T-cell (primary cell): ENCODE data around the gene SCGN. TPM values are rescaled to one million over a fixed set of nuclear protein-coding genes. Genes with fewer than 3 reads are reported as not detected.

Source experiments
- ATAC-seq, 4 experiments: fragments of 200-7000 bp in 3 of 4; fragments of 150-1000 bp in 1 of 4; cut with Tn5 transposase; replicated peaks in 1 of 4; 1 replicate in 3 of 4; 2 replicates in 1 of 4; pipeline ENCODE4 v1.10.0; 2021; ENCODE audit warnings: moderate library complexity in 3 of 4, mild to moderate bottlenecking in 2 of 4, moderate number of reproducible peaks in 1 of 4
- CTCF ChIA-PET, 2 donors: fragments of 300-600 bp; sonication (Branson Sonifier 250); formaldehyde crosslinking; loops; one replicate each; lab custom pipeline; 2022; ENCODE audit warnings: antibody characterized with exemption in 2 of 2; lab: Charles Lee
- POLR2A ChIA-PET, 2 donors: fragments of 300-600 bp; sonication (Branson Sonifier 250); formaldehyde crosslinking; loops; one replicate each; lab custom pipeline; 2022; ENCODE audit warnings: antibody characterized with exemption in 2 of 2; lab: Charles Lee
- DNase-seq, 35 experiments: peaks; one replicate each; pipeline versions ENCODE4 v3.0.0 to v3.0.0-alpha.2; 2013 to 2023
- H3K27ac ChIP-seq: one replicate; pipeline ENCODE4 v1.5.1; 2013; ENCODE audit warnings: low read length
- H3K27me3 ChIP-seq, 2 experiments: replicated peaks in 1 of 2; 1 replicate in 1 of 2; 2 replicates in 1 of 2; pipeline versions ENCODE4 v1.6.1 to v1.7.0; 2013; ENCODE audit warnings: low read length in 1 of 2, mixed read lengths in 1 of 2; ENCODE audit not compliant: control insufficient read depth in 2 of 2, insufficient read depth in 2 of 2; ENCODE audit errors: extremely low read depth in 1 of 2
- H3K36me3 ChIP-seq, 2 donors: 1 replicate in 1 of 2; 2 replicates in 1 of 2; pipeline versions ENCODE4 v1.6.1 to v1.7.0; 2013; ENCODE audit warnings: low read length in 1 of 2; ENCODE audit not compliant: control insufficient read depth in 2 of 2, insufficient read depth in 1 of 2; ENCODE audit errors: extremely low read depth in 1 of 2
- H3K4me1 ChIP-seq, 2 experiments: 1 replicate in 1 of 2; 2 replicates in 1 of 2; pipeline versions ENCODE4 v1.6.1 to v1.7.0; 2013; ENCODE audit warnings: low read length in 2 of 2, mixed read lengths in 1 of 2; ENCODE audit not compliant: insufficient read depth in 2 of 2, control insufficient read depth in 1 of 2; ENCODE audit errors: extremely low read depth in 1 of 2
- H3K4me3 ChIP-seq, 2 donors: 1 replicate in 1 of 2; 2 replicates in 1 of 2; pipeline versions ENCODE4 v1.5.1 to v1.7.0; 2013; ENCODE audit warnings: mild to moderate bottlenecking in 2 of 2, low read length in 1 of 2, moderate library complexity in 1 of 2; ENCODE audit not compliant: control insufficient read depth in 1 of 2; ENCODE audit errors: extremely low read depth in 1 of 2
- H3K9me3 ChIP-seq: 2 replicates; pipeline ENCODE4 v1.7.0; 2013
- H3K27ac Mint-ChIP-seq, 2 donors: one replicate each; pipeline ENCODE4 v1.8.0; 2020 to 2021; ENCODE audit warnings: mild to moderate bottlenecking in 2 of 2, mixed read lengths in 2 of 2
- H3K27me3 Mint-ChIP-seq, 2 donors: one replicate each; pipeline ENCODE4 v1.8.0; 2021 to 2022; ENCODE audit warnings: mixed read lengths in 2 of 2
- H3K36me3 Mint-ChIP-seq: one replicate; pipeline ENCODE4 v1.8.0; 2021; ENCODE audit warnings: mixed read lengths
- H3K4me1 Mint-ChIP-seq, 3 donors: one replicate each; pipeline ENCODE4 v1.8.0; 2020 to 2022; ENCODE audit warnings: mixed read lengths in 3 of 3, mild to moderate bottlenecking in 1 of 3
- H3K4me3 Mint-ChIP-seq, 3 donors: one replicate each; pipeline ENCODE4 v1.8.0; 2020 to 2022; ENCODE audit warnings: mild to moderate bottlenecking in 3 of 3, mixed read lengths in 3 of 3, moderate library complexity in 3 of 3
- H3K9me3 Mint-ChIP-seq, 3 donors: one replicate each; pipeline ENCODE4 v1.8.0; 2020 to 2022; ENCODE audit warnings: mixed read lengths in 3 of 3
- WGBS: methylation state at CpG from one replicate; pipeline ENCODE4 v1.1.5; 2013; ENCODE audit warnings: missing lambda C conversion rate; ENCODE audit not compliant: insufficient coverage; 5-methylcytosine and 5-hydroxymethylcytosine counted together
- total RNA-seq, 35 experiments: library from RNA in 6 of 35; stranded (reverse) in 6 of 35; fragments of 120-200 nt in 1 of 35; gene quantifications; one replicate each; pipeline versions ENCODE4 v1.2.1 to v1.2.4 and lab custom pipeline; 2013 to 2026

Gene SCGN
- total RNA-seq, 5 donors from 2014 or later (not counting 1 experiment from before 2014, with no cell fraction given), result not detected

DNA sequence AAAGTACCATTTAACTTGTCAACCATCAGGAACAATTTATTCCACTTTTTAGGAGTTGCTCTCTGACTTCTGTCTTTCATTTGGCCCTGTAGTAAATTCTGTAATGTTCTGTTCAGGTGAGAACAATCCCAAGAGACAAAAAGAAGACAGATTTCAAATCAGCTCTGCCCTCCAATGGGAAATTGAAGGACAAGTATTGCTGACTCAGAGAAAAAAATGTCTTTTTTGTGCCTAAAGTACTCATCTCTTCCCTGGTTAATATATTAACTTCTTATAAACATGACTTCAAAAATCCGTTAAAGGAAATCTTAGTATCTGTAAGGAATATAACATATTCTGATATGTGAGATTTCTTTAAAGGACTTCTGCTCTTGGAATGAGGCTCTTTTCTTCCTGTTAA lies 38.6 kb upstream of the SCGN start:
- Mint-ChIP-seq H3K27ac (no peak overlapping the region), H3K36me3 (peaks cover 14% of the 10 kb centered on the region), H3K9me3 (no peaks in the 10 kb centered on the region), H3K4me3 (no peak overlapping the region), H3K27me3 (no peaks in the 10 kb centered on the region), H3K4me1 (no peaks in the 10 kb centered on the region)
- Histone ChIP-seq H3K4me3 (no peak overlapping the region), H3K36me3 (peaks cover 0 to 16% of the 10 kb centered on the region in 2 donors), H3K27ac (no peak overlapping the region), H3K27me3 (no peaks in the 10 kb centered on the region), H3K9me3 (no peaks in the 10 kb centered on the region), H3K4me1 (no peaks in the 10 kb centered on the region)
- ATAC-seq (no peak), DNase-seq (no peak)
- ChIA-PET POLR2A (no interaction called here), CTCF (interaction anchor here in 1 of 2 donors (0.5 kb wide), 1 partner anchor 13 kb away, joined by 3 read pairs; no protein-coding TSS in a partner anchor)
- no CpG with 5 or more reads among the region's 1 CpG for WGBS

DNA sequence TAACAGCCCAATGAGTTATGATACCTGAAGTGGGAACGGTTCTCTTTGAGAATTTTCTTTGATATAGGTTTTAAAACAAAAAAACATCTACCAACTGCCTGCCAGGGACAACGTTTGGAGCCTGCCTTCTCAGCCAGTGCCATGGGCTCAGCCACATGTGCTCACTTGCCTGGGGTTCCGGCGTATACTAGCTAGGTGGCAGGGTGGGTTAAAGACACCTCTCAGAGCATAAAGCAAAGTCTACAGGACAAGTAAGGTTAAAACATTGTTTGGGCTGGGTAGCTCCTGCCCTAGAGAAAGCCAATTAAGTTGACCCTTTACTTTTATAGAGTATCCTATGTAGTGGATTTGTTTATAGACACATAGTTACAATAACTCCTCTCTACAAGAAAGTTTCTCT lies 38.0 kb upstream of the SCGN start:
- CTCF ChIA-PET, result no interaction called here
- 100% methylated on average over 1 of the region's 4 CpGs for WGBS

DNA sequence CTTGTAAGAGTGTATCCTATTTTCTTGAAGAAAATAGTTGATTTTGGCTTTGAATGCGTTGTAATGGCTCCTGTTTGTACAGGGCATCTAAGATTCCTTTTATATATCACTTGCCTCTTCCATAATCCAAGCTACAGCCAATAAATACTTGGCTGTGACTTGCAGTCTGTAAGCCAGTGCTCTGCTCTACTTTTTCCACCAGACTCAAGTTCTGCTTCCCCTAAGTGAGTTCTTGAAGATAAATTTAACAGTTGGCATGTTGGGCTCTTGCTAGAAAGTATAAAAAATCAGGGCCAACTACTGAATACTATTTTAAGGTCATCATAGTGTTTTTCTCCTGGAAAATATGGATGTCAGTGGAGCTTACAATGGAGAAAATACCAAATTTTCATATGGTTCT lies 36.5 kb upstream of the SCGN start:
- Histone ChIP-seq H3K4me3 (no peak overlapping the region), H3K36me3 (peaks cover 0 to 7% of the 10 kb centered on the region in 2 donors), H3K27me3 (no peaks in the 10 kb centered on the region), H3K27ac (no peak overlapping the region), H3K9me3 (no peaks in the 10 kb centered on the region), H3K4me1 (no peaks in the 10 kb centered on the region)
- H3K4me1 Mint-ChIP-seq, result no peaks in the 10 kb centered on the region
- ChIA-PET CTCF (no interaction called here), POLR2A (no interaction called here)
- ATAC-seq (no peak), DNase-seq (no peak)
- H3K9me3 Mint-ChIP-seq, result no peaks in the 10 kb centered on the region
- WGBS, result no CpG with 5 or more reads among the region's 1 CpG
- no peak overlapping the region for H3K4me3 Mint-ChIP-seq
- peaks cover 15% of the 10 kb centered on the region for H3K36me3 Mint-ChIP-seq
- no peak overlapping the region for H3K27ac Mint-ChIP-seq
- H3K27me3 Mint-ChIP-seq, result no peaks in the 10 kb centered on the region

More for the DNA sequence above, 38.0 kb upstream of the SCGN start:
- Mint-ChIP-seq H3K4me1 (no peaks in the 10 kb centered on the region), H3K4me3 (no peak overlapping the region), H3K27me3 (no peaks in the 10 kb centered on the region), H3K9me3 (no peaks in the 10 kb centered on the region), H3K27ac (no peak overlapping the region), H3K36me3 (peaks cover 14% of the 10 kb centered on the region)
- H3K4me1 ChIP-seq, result no peaks in the 10 kb centered on the region
- H3K9me3 ChIP-seq, result no peaks in the 10 kb centered on the region
- H3K27me3 ChIP-seq, result no peaks in the 10 kb centered on the region
- ATAC-seq (no peak), DNase-seq (no peak)
- peaks cover 0 to 13% of the 10 kb centered on the region in 2 donors for H3K36me3 ChIP-seq
- H3K27ac ChIP-seq, result no peak overlapping the region
- POLR2A ChIA-PET, result interaction anchor here in 1 of 2 donors (0.5 kb wide), 2 partner anchors 9 to 311 kb away, joined by 3 read pairs; no protein-coding TSS in a partner anchor
- no peak overlapping the region for H3K4me3 ChIP-seq

DNA sequence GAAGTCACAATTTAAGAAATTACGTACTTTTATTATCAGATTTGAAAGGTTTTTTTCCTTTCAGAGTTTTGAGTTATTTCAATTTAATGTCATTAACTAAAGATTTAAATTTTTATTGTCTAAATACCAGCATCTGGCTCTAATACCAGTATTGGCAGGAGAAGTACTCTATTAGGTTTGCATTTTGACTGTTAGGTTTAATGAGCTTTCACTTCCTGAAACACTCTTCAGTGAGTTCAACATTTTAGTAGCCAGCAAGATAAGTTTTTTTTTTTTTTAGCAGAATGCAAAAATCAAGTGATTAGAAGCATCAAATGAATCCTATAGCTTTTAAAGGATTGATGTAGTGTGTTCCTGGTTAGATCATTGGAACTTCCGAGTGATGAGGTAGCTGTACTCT lies 34.0 kb upstream of the SCGN start:
- no peak for ATAC-seq
- no peak for DNase-seq
- ChIA-PET POLR2A (no interaction called here), CTCF (no interaction called here)
- no peak overlapping the region for H3K27ac Mint-ChIP-seq
- peaks cover 0 to 5% of the 10 kb centered on the region in 2 donors for H3K36me3 ChIP-seq
- H3K27me3 ChIP-seq, result no peaks in the 10 kb centered on the region
- H3K27ac ChIP-seq, result no peak overlapping the region
- H3K4me3 Mint-ChIP-seq, result no peak overlapping the region
- H3K4me1 ChIP-seq, result no peaks in the 10 kb centered on the region
- no peaks in the 10 kb centered on the region for H3K9me3 Mint-ChIP-seq
- H3K9me3 ChIP-seq, result no peaks in the 10 kb centered on the region
- H3K4me3 ChIP-seq, result no peak overlapping the region
- no peaks in the 10 kb centered on the region for H3K27me3 Mint-ChIP-seq
- peaks cover 6% of the 10 kb centered on the region for H3K36me3 Mint-ChIP-seq
- no CpG with 5 or more reads among the region's 2 CpGs for WGBS
- no peaks in the 10 kb centered on the region for H3K4me1 Mint-ChIP-seq

DNA sequence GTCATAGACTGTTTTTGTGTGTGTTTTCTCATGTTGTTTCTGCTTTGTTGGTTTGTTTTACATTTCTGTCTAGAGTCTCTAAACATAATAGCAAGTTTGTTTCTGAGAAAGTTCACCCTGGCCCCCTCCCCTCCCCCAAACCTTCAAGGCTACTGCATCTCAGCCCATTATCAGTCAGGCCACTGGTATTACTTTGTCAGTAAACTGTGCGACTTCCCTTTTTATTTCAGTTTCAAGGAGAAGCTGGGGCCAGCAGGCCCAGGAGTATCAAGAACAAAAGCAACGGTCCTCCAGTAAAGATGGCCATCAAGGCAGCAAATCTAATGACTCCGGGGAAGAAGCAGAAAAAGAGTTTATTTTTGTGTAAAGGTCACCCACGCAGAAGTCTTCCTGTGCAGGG lies 32.8 kb upstream of the SCGN start:
- H3K27me3 Mint-ChIP-seq, result no peaks in the 10 kb centered on the region
- no peak overlapping the region for H3K4me3 Mint-ChIP-seq
- Histone ChIP-seq H3K27me3 (no peaks in the 10 kb centered on the region), H3K4me1 (no peaks in the 10 kb centered on the region), H3K9me3 (no peaks in the 10 kb centered on the region), H3K27ac (no peak overlapping the region), H3K4me3 (no peak overlapping the region), H3K36me3 (no peaks in the 10 kb centered on the region)
- H3K4me1 Mint-ChIP-seq, result no peaks in the 10 kb centered on the region
- peaks cover 6% of the 10 kb centered on the region for H3K36me3 Mint-ChIP-seq
- ATAC-seq, result no peak
- CTCF ChIA-PET, result no interaction called here
- WGBS, result 62% methylated on average over 2 of the region's 4 CpGs
- no peak for DNase-seq
- no peak overlapping the region for H3K27ac Mint-ChIP-seq
- H3K9me3 Mint-ChIP-seq, result no peaks in the 10 kb centered on the region
- POLR2A ChIA-PET, result no interaction called here

DNA sequence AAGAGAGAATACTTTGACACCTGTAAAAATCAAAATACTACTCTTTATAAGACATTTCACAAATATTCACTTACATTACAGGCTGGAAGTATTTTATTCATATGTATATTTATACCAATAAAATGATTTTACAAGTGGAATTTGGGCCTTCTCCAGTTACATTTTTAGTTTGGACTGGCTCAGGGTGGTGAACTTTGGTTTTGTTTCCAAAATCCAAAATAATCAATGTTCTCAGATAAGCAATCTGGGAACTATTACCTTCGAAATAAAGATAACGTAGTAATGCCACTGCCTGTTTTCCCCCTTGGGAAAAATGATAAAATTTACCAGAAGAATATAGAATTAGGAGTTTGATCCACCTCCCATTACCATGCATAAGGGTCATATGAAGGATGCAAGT lies 31.6 kb upstream of the SCGN start:
- ChIA-PET CTCF (no interaction called here), POLR2A (interaction anchor here in 1 of 2 donors (0.6 kb wide), 1 partner anchor 32 kb away, joined by 3 read pairs; no protein-coding TSS in a partner anchor)
- Mint-ChIP-seq H3K27me3 (no peaks in the 10 kb centered on the region), H3K4me1 (no peaks in the 10 kb centered on the region), H3K27ac (no peak overlapping the region), H3K36me3 (peaks cover 6% of the 10 kb centered on the region), H3K4me3 (no peak overlapping the region), H3K9me3 (no peaks in the 10 kb centered on the region)
- Histone ChIP-seq H3K27me3 (no peaks in the 10 kb centered on the region), H3K4me1 (no peaks in the 10 kb centered on the region), H3K27ac (no peak overlapping the region), H3K36me3 (no peaks in the 10 kb centered on the region), H3K4me3 (no peak overlapping the region), H3K9me3 (no peaks in the 10 kb centered on the region)
- no CpG with 5 or more reads among the region's 2 CpGs for WGBS
- DNase-seq (no peak), ATAC-seq (no peak)
